ENCODE results near the gene RFX1.

GRCh38 chr19:13926010-13926409, 80.1 kb downstream of the RFX1 start:
- TF ChIP-seq CTCF (conservative IDR thresholded peaks at IDR 0.05; ENCODE audit: low read depth in 2 of 2) = no peak
- no peak for TF ChIP-seq EZH2 (IDR thresholded peaks at IDR 0.05; ENCODE audit: low read depth, unreplicated experiment)
- no peak for TF ChIP-seq CREB1 (CRISPR knock-in tag; IDR thresholded peaks at IDR 0.05; ENCODE audit: low read depth)
- no peak for TF ChIP-seq ETS1 (IDR thresholded peaks at IDR 0.05)
- no peak for TF ChIP-seq JUNB (IDR thresholded peaks at IDR 0.05; ENCODE audit: unreplicated experiment)
- no peak for TF ChIP-seq POLR2AphosphoS5 (IDR thresholded peaks at IDR 0.05; ENCODE audit: low read depth)
- no peak for TF ChIP-seq REST (IDR thresholded peaks at IDR 0.05; ENCODE audit: unreplicated experiment)
- no peak for TF ChIP-seq STAT1 (IDR thresholded peaks at IDR 0.05; ENCODE audit: unreplicated experiment)
- no peak for TF ChIP-seq ZNF462 (CRISPR knock-in tag; IDR thresholded peaks at IDR 0.05)
- no peak for TF ChIP-seq ZNF114 (CRISPR knock-in tag; IDR thresholded peaks at IDR 0.05)
- no peak for TF ChIP-seq EZH2phosphoT487 (IDR thresholded peaks at IDR 0.05; ENCODE audit: unreplicated experiment)
- TF ChIP-seq ZNF331 (CRISPR knock-in tag; IDR thresholded peaks at IDR 0.05; ENCODE audit: low read depth) = no peak
